Hepatic stellate cell (primary cell): ENCODE results near the gene LOX.

ENCODE experiments used
- DNase-seq: peaks from one replicate; pipeline ENCODE4 v3.0.0; 2011; ENCODE audit warnings: low spot score

The LOX gene

GRCh38 chr5:122053181-122054109, 24.6 kb downstream of the LOX start:
- no peak for DNase-seq

GRCh38 chr5:122051569-122051968, 26.5 kb downstream of the LOX start:
- no peak for DNase-seq

DNA sequence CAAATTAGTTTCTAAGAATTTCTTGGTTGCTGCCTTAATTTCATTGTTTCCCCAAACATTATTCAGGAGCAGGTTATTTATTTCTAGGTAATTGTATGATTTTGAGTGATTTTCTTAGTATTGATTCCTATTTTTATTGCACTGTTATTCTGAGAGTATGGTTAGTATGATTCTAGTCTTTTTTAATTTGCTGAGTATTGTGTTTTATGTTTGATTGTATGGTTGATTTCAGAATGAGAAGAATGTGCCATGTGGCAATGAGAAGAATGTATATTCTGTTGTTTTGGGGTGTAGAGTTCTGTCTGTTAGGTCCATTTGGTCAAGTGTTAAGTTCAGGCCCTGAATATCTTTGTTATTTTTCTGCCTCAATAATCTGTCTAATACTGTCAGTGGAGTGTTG, 27.1 kb downstream of the LOX start:
- DNase-seq: no peak

- DNase-seq: no peak
These were observed 37.3 kb downstream of the LOX start for GRCh38 chr5:122040636-122041302.

DNA sequence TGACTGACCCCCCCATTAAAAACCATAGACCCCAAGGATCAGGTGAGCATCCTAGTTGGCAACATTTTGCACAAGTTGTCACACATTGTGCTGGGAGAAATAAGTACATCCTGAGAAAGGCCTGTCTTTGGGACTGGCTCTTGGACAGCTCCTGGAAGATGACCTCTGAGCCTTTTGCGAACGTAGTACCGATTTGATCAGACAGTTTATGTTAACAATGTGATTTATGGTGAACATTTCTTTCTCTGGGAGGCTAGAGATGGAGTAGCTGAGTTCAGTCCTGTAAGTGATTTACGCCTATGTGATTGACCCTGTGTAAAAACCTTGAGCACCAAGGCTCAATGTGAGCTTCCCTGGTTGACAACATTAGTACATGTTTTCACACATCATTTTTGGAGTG, 41.7 kb downstream of the LOX start:
- no peak for DNase-seq

- DNase-seq: no peak
These were observed 42.1 kb downstream of the LOX start for GRCh38 chr5:122035913-122036312.

GRCh38 chr5:122031836-122032235, 46.2 kb downstream of the LOX start:
- DNase-seq: no peak

DNA sequence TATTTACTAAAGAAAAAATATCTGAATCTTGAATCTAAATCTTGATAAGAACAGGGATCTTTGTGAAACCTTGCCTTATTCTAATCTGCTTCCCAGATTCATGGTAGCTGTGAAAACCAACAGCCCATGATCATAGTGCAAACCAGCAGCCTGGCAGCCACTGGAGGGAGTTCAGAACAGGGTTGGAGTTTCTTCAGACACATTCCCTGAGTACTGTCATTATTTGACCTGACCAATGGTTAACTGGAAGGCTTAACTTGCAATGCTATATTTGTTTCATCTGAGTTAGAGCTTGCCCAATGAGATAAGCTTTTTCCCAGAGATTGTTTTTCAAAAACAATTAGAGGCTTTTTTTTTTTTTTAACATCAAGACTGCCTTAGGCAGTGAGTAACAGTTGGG, 47.8 kb downstream of the LOX start:
- no peak for DNase-seq

- no peak for DNase-seq
These were observed 48.2 kb downstream of the LOX start for GRCh38 chr5:122029818-122030217.

DNA sequence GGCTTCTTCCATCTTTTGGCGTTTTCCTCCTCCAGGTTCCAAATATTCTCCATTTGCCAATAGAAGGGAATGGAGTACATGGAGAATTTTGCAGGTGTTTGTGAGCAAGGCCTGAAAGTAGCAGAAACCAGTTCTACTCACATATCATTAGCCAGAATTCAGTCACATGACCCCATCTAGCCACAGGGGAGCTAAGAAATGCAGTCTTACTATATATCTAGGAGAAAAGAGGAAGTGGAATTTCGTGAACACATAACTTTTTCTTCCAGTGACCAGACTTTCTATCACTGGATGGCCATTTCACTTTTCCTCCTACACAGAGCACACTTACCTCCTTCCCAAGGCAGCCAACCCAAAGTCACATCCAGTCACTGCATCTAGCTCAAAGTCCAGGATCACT, 55.1 kb downstream of the LOX start:
- DNase-seq: no peak

DNA sequence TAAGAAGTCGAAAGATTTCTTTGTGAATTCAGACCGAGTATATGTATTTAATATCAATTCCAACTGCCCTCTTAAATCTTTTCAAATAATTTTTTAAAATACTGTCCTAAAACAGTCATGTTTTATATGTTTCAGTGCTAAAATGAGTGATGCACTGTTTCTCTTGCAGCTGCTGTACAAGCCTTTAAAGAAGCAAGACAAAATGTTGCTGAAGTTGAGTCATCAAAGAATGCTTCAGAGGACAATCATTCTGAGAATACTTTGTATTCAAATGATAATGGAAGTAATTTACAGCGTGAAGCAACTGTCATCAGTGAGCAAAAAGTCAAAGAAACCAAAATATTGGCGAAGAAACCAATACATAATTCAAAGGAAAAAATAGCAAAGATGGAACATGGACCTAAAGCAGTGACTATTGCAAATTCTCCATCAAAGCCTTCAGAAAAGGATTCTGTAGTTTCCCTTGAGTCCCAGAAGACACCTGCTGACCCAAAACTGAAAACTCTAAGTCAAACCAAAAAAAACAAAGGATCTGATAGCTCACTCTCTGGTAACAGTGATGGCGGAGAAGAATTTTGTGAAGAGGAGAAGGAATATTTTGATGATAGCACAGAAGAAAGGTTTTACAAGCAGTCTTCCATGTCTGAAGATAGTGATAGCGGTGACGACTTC, 58.0 kb downstream of the LOX start:
- DNase-seq: no peak

DNA sequence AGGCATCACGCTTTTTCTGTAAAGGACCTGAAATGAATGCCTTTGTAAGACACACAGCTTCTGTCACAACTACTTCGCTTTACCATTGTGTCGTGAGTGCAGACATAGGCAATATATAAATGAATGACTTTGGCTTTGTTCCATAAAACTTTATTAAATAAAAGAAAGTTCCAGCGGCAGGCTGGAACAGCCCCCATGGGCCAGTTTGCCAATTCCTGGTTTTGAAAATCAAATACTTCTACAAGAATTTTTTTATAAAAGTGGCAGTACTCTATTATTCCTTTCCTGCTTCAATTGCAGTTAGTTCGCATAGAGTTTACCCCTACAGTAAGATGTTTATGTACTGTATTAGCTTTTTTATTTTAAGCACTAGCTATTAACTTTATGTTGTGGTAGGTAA, 62.6 kb downstream of the LOX start:
- no peak for DNase-seq

DNA sequence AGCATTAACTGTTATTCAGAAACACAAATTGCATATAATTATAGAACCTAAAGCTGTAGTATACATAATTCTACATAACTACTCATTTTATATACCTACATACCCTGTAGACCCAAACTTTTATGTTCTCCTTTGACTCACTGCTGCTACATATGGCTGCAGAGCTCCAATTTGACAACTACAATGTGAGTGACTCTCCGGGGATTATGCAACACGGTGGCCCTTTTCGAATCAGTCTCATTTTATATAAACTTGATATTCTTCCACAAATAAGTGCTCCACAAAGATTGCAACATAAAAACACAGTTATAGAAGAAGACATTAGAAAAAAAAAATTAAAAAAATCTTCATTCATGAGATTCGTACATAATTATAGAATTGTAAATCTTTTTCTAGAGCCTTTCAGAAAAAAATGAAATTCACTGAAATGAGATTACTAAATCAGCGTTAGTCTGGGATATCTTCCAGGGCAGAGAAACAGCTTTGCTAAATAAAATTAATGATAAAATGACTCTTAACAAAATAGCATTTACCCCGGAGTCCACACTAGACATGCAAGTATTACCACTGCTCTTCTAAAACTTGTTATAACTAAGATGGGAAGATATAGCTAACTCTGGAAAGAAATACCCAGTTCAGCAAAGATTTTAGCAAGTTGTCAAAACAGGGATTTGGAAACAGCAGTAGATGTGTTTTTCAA, 63.7 kb downstream of the LOX start:
- no peak for DNase-seq
